NCI-H526 treated with DMSO at 0.1 percent for 48 hours (cell line): ENCODE measurements around the gene KRTAP11-1.
A peak's percentile ranks its signal among the peaks of the same experiment; 100 is the strongest.

ENCODE experiments used
- DNase-seq: peaks from one replicate; lab custom pipeline; 2025; lab: John Stamatoyannopoulos, UW

KRTAP11-1 gene

GRCh38 chr21:30881480-30881879 is at the start of gene KRTAP11-1:
Gene KRTAP11-1 (minus strand): TSS chr21:30881580. CDS start chr21:30881524, 56 bp downstream.
- no peak for DNase-seq

- DNase-seq, result no peak
These were observed 42.8 kb upstream of the KRTAP11-1 start for GRCh38 chr21:30924146-30924700.

GRCh38 chr21:30921129-30921528 is 39.7 kb upstream of the KRTAP11-1 start:
- no peak for DNase-seq

GRCh38 chr21:30917557-30917956 is 36.2 kb upstream of the KRTAP11-1 start:
- DNase-seq, result no peak

- no peak for DNase-seq
These were observed 19.5 kb upstream of the KRTAP11-1 start for GRCh38 chr21:30900881-30901280.

GRCh38 chr21:30882866-30883597 is 1.7 kb upstream of the KRTAP11-1 start:
- DNase-seq, result no peak

- DNase-seq, result no peak
These were observed 466 bp downstream of the KRTAP11-1 start for GRCh38 chr21:30880914-30881313.

GRCh38 chr21:30874526-30874925 is 6.9 kb downstream of the KRTAP11-1 start:
- no peak for DNase-seq

GRCh38 chr21:30847627-30848500 is 33.5 kb downstream of the KRTAP11-1 start:
- no peak for DNase-seq

GRCh38 chr21:30842990-30843389 is 38.4 kb downstream of the KRTAP11-1 start:
- no peak for DNase-seq

GRCh38 chr21:30839304-30839703 is 42.1 kb downstream of the KRTAP11-1 start:
- no peak for DNase-seq

GRCh38 chr21:30838536-30838935 is 42.8 kb downstream of the KRTAP11-1 start:
- DNase-seq, result no peak

GRCh38 chr21:30831194-30831765 is 50.1 kb downstream of the KRTAP11-1 start:
- peak; percentile 5 for DNase-seq
